Stimulated activated CD8-positive, alpha-beta memory T cell treated with anti-CD3 and anti-CD28 coated beads, Interleukin-15, amount 100 ng/mL, for 24 hours (primary cell): ENCODE data around the gene GATAD2A.
A peak's percentile ranks its signal among the peaks of the same experiment; 100 is the strongest.

Source experiments
- DNase-seq: peaks from one replicate; pipeline ENCODE4 v3.0.0-alpha.2; 2020; ENCODE audit warnings: low read depth

Gene GATAD2A

DNA sequence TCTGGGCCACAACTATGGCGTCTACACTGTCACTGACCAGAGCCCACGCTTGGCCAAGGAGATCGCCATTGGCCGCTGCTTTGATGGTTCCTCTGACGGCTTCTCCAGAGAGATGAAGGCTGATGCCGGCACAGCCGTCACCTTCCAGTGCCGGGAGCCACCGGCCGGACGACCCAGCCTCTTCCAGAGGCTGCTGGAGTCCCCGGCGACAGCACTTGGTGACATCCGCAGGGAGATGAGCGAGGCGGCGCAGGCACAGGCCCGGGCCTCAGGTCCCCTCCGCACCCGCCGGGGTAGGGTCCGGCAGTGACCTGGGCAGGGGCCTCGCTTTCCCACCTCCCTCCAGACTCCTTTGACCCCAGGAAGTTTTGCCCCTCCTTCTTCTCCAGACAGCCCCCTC lies 140.2 kb downstream of the GATAD2A start:
- DNase-seq = no peak

GRCh38 chr19:19546751-19547162 lies 141.3 kb downstream of the GATAD2A start:
- DNase-seq = no peak

DNA sequence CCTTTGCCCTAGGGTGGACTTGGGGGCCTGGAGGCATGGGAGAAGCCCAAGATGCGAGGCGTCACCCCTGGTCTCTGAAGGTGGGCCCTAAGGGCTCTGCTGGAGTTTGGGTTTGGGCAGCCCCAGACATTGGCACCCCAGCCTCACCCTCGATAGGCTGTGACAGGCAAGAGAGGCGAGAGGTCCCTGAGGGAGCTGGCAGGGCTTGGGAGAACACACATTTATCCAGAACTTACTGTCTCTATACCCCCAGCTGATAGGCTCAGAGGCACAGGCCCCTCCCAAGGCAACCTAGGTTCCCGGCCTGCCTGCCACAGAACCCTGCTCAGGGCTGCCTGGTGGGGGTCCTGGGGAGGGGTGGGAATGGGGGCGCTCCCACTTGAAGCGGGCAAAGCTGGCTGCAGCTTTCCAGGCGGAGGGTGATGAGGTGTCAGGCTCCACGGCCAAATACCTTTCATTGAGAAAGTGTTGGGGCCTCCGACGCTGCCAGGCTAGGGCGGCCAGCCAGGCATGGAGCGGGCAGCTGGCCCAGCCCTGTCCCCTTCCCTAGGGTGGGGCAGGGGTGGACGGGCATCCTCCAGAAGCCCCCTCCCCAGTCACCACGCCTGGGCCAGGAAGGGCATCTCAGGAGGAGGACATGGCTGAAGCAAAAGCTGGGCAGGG lies 142.3 kb downstream of the GATAD2A start:
- DNase-seq = no peak

DNA sequence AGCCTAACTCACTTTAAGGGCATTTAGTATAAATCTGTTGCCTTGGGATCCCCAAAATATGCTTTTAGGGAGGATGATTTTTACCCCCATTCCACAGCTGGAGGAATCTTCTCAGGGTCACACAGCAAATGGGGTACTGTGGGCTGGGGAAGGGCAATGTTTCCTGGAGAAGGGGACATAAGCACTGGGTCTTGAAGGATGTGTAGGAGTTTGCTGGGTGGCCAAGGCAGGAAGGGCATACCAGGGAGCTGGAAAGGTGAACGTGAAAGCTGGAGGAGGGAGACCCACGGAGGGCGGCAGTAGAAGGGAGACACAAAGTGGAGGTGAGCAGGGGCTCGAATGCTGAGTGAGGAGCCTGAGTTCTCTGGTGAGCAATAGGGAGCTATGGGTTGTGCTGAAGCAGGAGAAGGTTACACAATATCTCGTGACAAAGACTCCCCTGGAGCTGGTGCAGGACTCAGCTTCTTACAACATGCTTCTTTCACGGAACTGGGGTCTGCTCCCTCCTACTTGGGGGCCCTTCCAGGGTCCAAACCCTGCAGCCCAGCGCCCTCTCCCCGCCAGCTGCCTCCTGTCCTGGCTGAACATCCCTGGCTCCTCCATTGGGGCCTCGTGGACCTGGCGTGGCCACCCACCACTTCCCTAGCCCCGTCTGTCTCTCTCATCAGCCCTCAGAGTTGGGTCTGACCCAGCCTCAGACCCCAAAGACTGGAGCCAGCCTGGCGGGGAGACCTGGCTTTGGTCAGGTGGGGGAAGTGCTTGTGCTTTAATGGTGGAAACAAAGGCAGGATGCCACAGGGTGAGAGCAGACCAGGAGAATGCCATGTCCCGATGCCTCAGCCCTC lies 143.7 kb downstream of the GATAD2A start:
- no peak for DNase-seq

DNA sequence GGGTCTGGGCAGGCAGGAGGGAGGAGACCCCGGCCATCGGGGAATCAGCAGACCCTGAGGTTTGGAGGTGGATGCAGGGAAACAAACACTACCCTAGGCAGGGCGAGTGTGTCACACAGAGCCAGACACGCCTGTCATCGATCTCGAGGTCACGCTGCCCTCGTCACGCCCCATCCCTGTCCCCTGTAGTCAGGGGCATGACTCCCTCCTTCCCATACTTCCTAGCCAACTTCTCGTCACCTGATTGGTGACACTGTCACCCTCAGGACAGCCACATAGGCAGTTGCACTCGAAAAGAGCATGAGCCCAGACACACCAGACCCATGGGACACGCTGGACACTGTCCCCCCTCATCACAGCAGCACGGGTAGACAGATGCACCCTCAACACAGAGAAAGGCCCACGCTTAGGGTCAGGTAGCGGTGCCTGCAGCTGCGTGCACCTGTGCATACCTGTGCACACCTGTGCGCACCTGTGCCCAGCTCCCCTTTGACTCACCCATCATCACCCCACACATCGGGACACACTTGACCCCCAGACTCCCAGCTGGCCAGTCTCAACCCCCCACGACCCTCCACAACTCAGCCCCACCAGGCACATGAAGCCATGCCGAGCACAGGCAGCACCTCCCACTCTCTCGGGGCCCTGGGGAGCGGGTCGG lies 144.5 kb downstream of the GATAD2A start:
- no peak for DNase-seq

DNA sequence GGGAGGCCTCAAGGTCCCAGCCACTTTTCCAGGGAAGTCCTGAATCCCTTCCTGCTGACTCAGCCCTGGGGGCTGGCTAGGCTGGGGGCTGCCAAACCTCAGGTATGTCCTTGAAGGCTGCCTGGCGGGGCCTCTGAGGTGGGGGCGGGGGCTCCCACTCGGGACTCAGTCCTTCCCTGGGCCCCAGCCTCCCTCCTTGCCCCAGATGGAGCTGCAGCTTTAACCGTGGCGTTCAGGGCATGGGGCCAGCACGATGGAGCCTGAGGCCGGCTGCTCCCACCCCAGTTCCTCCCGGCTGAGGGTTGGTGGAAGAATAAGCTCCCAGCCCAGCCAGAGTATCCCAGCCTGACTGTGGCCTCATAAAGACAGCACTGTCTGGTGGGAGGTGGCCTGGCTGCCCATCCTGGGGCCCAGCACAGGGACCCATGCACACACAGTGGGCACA lies 145.0 kb downstream of the GATAD2A start:
- DNase-seq = no peak

DNA sequence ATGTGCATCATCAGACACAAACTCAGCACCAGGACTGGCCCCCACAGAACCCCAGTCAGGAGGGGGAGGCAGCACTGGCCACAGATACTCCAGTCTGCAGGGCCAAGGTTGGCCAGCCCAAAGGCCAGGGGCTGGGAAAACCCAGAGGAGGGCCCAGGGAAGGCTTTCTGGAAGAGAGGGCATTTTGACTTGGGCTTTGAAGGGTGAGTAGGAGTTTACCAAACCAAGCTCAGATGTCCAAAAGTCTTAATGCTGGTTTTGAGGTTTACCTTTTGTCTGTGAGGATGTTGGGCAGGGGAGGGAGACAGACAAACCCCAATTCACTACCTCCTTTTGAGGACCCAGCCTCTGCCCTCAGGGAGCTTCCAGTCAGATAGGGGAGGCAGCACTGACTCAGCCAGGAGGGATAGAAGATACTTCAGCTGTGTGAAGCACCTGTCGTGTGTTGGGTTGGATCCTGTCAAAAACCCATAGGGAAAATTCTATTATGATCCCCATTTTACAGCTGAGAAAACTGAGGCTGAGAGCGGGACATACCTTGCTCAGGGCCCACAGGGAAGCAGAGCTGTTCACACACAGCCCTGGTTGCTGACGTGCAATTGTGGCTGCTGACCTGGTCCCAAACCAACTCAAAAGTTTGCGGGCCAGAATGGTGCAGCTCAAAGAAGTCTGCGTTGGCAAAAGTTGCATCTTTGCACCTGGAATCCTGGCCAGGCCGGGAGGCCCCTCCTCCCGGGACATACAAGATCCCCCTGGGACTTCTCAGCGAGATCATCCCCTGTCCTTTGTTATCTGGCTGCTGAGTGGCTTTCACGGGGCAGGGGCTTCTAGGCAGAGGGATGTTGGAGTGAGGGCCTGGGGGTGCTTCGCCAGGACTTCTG lies 145.7 kb downstream of the GATAD2A start:
- DNase-seq = no peak

GRCh38 chr19:19551853-19552192 lies 146.3 kb downstream of the GATAD2A start:
- DNase-seq = no peak

DNA sequence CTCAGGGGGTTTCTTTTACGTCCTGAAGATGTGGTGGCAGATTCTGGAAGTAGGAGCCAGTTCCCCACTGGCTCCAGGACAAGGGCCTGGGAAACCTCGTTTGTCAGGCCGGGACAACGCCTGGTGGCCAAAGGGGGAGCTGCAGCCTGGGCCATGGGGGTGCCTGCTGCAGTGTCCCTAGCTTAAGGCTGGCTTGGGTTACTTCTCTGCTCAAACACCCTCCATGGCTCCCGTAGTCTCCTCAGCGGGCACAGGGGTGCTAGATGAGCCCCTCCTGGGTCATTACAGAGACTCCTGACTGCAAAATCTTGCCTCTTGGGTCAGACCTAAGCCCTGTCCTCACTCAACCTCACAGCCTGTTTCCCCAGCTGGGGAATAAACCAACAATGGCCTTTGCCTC lies 147.3 kb downstream of the GATAD2A start:
- DNase-seq = no peak

GRCh38 chr19:19553670-19554069 lies 148.2 kb downstream of the GATAD2A start:
- no peak for DNase-seq

GRCh38 chr19:19554074-19555023 lies 148.9 kb downstream of the GATAD2A start:
- peak; percentile 53 for DNase-seq

DNA sequence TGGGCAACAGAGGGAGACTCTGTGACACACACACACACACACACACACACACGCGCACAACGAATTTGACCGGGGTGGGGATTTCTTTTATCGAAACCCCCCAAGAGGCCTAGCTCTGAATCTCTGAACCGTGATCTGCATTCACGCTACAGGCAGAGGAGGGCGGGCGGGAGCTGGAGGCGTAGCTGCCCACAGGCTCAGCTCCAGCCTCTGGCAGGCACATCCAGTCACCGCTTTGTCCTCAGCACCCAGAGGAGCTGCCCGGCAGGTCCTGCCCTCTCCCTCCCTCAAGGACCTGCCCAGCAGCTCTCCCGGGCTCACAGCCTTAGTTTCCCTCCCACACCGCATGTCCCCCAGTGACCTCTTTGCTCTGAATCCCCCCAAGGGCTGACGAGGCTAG lies 152.6 kb downstream of the GATAD2A start:
- no peak for DNase-seq
